Measurements from ENCODE around the gene BCCIP. TPM values are rescaled to one million over a fixed set of nuclear protein-coding genes. Genes with fewer than 3 reads are reported as not detected.

BCCIP gene
- polyA plus RNA-seq, 1 of the 3 experiments (the other 2 are of a cell fraction), result 28.0 TPM

DNA sequence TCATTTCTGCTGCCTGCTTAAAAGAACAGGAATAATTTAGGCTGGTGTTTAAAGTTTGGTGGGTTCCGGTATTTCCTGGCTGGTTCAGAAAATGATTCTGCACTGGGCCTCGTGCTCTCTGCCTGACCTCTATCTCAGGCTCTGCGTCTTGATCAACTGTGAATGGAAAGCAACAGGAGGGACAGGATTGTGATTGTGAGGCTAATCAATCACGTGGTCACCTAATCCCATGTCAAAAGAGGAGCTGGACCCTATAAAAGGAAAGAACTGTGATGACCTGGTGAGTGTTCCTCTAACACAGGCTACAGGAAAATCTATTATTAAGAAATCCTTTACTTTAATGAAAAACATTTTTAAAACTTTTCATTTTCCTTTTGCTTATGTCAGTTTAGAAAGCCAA lies 57.8 kb downstream of the BCCIP start, which contains the start of gene DHX32:
Gene DHX32 (minus strand): TSS at position 101 of the 400 bp plus-strand sequence. CDS start 468 bp downstream, outside the sequence.
- peaks cover 6% of the 10 kb centered on the region for H3K79me2 ChIP-seq (ENCODE audit: insufficient read depth)

DNA sequence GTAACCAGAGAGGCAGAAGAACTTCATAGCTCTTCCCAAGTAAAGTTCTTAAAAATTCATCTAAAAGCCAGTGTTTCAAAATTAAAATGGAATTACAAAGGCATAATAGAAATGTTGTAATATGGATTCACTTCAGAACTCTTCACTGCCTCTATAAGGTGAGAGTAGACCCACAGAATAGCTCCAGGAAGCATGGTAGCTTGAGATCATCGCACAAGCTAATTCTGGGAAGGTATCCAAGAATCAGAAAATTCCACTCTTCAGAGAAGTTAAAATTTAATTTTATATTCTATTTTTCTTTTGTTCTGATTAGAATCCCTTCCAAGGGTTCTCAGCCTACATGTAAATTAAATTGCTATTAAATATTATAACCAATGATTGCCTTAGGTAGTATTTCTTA lies 59.2 kb downstream of the BCCIP start:
- DNase-seq, result no peak
- Histone ChIP-seq H3K9me2 (no peaks in the 10 kb centered on the region), H3K4me3 (ENCODE audit: low read depth in 2 of 2, low read length in 1 of 2) (no peak overlapping the region), H3K9me3 (no peaks in the 10 kb centered on the region), H4K20me1 (ENCODE audit: insufficient read depth) (no peaks in the 10 kb centered on the region), H3K79me2 (ENCODE audit: insufficient read depth) (peaks cover 11% of the 10 kb centered on the region), H3K27ac (ENCODE audit: low read depth in 2 of 2, low read length in 1 of 2) (no peak overlapping the region; a peak in 1 of 4 replicates), H2AFZ (ENCODE audit: low read depth) (no peak overlapping the region), H3K36me3 (replicated peaks in 1 of 2; ENCODE audit: control insufficient read depth in 1 of 2, insufficient read depth in 2 of 2, low read length in 1 of 2) (peaks cover 12 to 25% of the 10 kb centered on the region in 2 experiments), H3K9ac (no peak overlapping the region), H3K27me3 (ENCODE audit: insufficient read depth) (no peaks in the 10 kb centered on the region), H3K4me2 (no peak overlapping the region), H3F3A (replicated peaks; ENCODE audit: insufficient read depth) (peaks cover 26% of the 10 kb centered on the region), H3K4me1 (ENCODE audit: control insufficient read depth in 1 of 2, insufficient read depth in 2 of 2, low read depth in 1 of 2, low read length in 1 of 2) (0 out of 4 replicates have a peak, but pooled peaks cover 0 to 5% of the 10 kb centered on the region in 2 experiments)
- ChIA-PET CTCF (interaction anchor here (1.0 to 3.5 kb wide), 3 partner anchors 13 to 504 kb away, joined by 4 to 19 read pairs (median 8); no protein-coding TSS in a partner anchor), POLR2A (no interaction called here)
- WGBS (ENCODE audit: low lambda C conversion rate), result 74% methylated on average over 1 of the region's 1 CpG
- no peak for TF ChIP-seq TAF1 (IDR thresholded peaks at IDR 0.05; ENCODE audit: borderline replicate concordance, low read depth, low read length)
- no peak for TF ChIP-seq FOXJ3 (CRISPR knock-in tag; IDR thresholded peaks at IDR 0.05)
- TF ChIP-seq NRF1 (IDR thresholded peaks at IDR 0.05; ENCODE audit: low read depth, low read length), result no peak
- no peak for TF ChIP-seq MEF2A (IDR thresholded peaks at IDR 0.05; ENCODE audit: borderline replicate concordance, low read depth)
- no peak for TF ChIP-seq SIN3A (IDR thresholded peaks at IDR 0.05; ENCODE audit: borderline replicate concordance, low read depth, low read length)

More for the DNA sequence above, 57.8 kb downstream of the BCCIP start, which contains the start of gene DHX32:
- TF ChIP-seq, protein P1, sequence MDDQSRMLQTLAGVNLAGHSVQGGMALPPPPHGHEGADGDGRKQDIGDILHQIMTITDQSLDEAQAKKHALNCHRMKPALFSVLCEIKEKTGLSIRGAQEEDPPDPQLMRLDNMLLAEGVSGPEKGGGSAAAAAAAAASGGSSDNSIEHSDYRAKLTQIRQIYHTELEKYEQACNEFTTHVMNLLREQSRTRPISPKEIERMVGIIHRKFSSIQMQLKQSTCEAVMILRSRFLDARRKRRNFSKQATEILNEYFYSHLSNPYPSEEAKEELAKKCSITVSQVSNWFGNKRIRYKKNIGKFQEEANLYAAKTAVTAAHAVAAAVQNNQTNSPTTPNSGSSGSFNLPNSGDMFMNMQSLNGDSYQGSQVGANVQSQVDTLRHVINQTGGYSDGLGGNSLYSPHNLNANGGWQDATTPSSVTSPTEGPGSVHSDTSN (IDR thresholded peaks at IDR 0.05), result no peak
- no peak for TF ChIP-seq POLR2AphosphoS5 (IDR thresholded peaks at IDR 0.05; ENCODE audit: low read depth, low read length)
- WGBS (ENCODE audit: low lambda C conversion rate), result 93% methylated on average over 4 of the region's 4 CpGs
- POLR2A ChIA-PET, result no interaction called here
- Histone ChIP-seq H3K27me3 (ENCODE audit: insufficient read depth) (no peaks in the 10 kb centered on the region), H3K36me3 (replicated peaks in 1 of 2; ENCODE audit: control insufficient read depth in 1 of 2, insufficient read depth in 2 of 2, low read length in 1 of 2) (peaks cover 19 to 39% of the 10 kb centered on the region in 2 experiments), H3K4me3 (ENCODE audit: low read depth in 2 of 2, low read length in 1 of 2) (no peak within 1 kb of the TSS), H3K9me2 (no peaks in the 10 kb centered on the region), H3K4me1 (ENCODE audit: control insufficient read depth in 1 of 2, insufficient read depth in 2 of 2, low read depth in 1 of 2, low read length in 1 of 2) (0 out of 4 replicates have a peak, but pooled peaks cover 0 to 5% of the 10 kb centered on the region in 2 experiments), H3K27ac (ENCODE audit: low read depth in 2 of 2, low read length in 1 of 2) (no peak within 1 kb of the TSS), H2AFZ (ENCODE audit: low read depth) (no peak within 1 kb of the TSS), H4K20me1 (ENCODE audit: insufficient read depth) (no peaks in the 10 kb centered on the region), H3F3A (replicated peaks; ENCODE audit: insufficient read depth) (peaks cover 26% of the 10 kb centered on the region), H3K9me3 (peaks cover 11% of the 10 kb centered on the region; the same call in 1 of the 2 replicates), H3K9ac (no peak within 1 kb of the TSS), H3K4me2 (no peak within 1 kb of the TSS)
- no peak for DNase-seq
- CTCF ChIA-PET, result interaction anchor here (3.5 kb wide), 1 partner anchor 12 kb away, joined by 19 read pairs; no protein-coding TSS in a partner anchor

DNA sequence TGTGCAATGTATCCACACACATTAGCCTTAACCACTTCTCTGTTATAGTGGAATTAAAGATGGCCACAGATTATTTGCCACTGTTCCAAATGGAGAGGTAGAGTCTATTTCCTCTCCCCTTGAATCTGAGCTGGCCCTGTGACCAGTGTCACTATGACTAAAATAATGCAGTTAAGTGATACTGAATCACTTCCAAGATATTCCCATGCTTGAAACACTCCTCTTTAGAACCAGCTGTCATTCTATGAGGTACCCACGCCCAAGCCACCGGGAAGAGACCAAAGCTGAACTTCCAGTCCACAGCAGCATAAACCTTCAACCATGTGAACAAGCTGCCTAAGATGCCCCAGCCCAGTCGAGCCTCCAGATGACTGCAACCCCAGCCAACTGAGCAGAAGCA lies 59.9 kb downstream of the BCCIP start:
- Histone ChIP-seq H3K27ac (ENCODE audit: low read depth in 2 of 2, low read length in 1 of 2) (no peak overlapping the region), H3K36me3 (replicated peaks in 1 of 2; ENCODE audit: control insufficient read depth in 1 of 2, insufficient read depth in 2 of 2, low read length in 1 of 2) (peaks cover 7 to 19% of the 10 kb centered on the region in 2 experiments), H3K79me2 (ENCODE audit: insufficient read depth) (peaks cover 10% of the 10 kb centered on the region), H3K4me3 (ENCODE audit: low read depth in 2 of 2, low read length in 1 of 2) (no peak overlapping the region), H3K9me3 (no peaks in the 10 kb centered on the region), H3F3A (replicated peaks; ENCODE audit: insufficient read depth) (peaks cover 26% of the 10 kb centered on the region), H3K27me3 (ENCODE audit: insufficient read depth) (no peaks in the 10 kb centered on the region), H3K9ac (no peak overlapping the region), H2AFZ (ENCODE audit: low read depth) (no peak overlapping the region), H3K4me1 (ENCODE audit: control insufficient read depth in 1 of 2, insufficient read depth in 2 of 2, low read depth in 1 of 2, low read length in 1 of 2) (0 out of 4 replicates have a peak, but pooled peaks cover 0 to 5% of the 10 kb centered on the region in 2 experiments), H3K9me2 (no peaks in the 10 kb centered on the region), H3K4me2 (no peak overlapping the region), H4K20me1 (ENCODE audit: insufficient read depth) (no peaks in the 10 kb centered on the region)
- ChIA-PET POLR2A (no interaction called here), CTCF (interaction anchor here (1.6 to 3.5 kb wide), 2 partner anchors 14 to 52 kb away, joined by 8 to 19 read pairs; no protein-coding TSS in a partner anchor)
- 100% methylated on average over 3 of the region's 3 CpGs for WGBS (ENCODE audit: low lambda C conversion rate)
- no peak for DNase-seq
- TF ChIP-seq TCF12 (IDR thresholded peaks at IDR 0.05) (no peak), RCOR1 (IDR thresholded peaks at IDR 0.05; ENCODE audit: low read length) (no peak), RXRA (IDR thresholded peaks at IDR 0.05; ENCODE audit: borderline replicate concordance, low read depth) (no peak), TEAD4 (IDR thresholded peaks at IDR 0.05; ENCODE audit: borderline replicate concordance, insufficient read depth) (no peak), SIN3A (IDR thresholded peaks at IDR 0.05; ENCODE audit: borderline replicate concordance, low read depth, low read length) (no peak), NRF1 (IDR thresholded peaks at IDR 0.05; ENCODE audit: low read depth, low read length) (no peak), FOXJ3 (CRISPR knock-in tag; IDR thresholded peaks at IDR 0.05) (no peak), YY1 (IDR thresholded peaks at IDR 0.05; ENCODE audit: low read depth) (no peak), POLR2AphosphoS5 (IDR thresholded peaks at IDR 0.05; ENCODE audit: low read depth, low read length) (no peak)
- TF ChIP-seq, protein P2, sequence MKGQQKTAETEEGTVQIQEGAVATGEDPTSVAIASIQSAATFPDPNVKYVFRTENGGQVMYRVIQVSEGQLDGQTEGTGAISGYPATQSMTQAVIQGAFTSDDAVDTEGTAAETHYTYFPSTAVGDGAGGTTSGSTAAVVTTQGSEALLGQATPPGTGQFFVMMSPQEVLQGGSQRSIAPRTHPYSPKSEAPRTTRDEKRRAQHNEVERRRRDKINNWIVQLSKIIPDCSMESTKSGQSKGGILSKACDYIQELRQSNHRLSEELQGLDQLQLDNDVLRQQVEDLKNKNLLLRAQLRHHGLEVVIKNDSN (IDR thresholded peaks at IDR 0.05; ENCODE audit: borderline replicate concordance, low read depth), result no peak
- TF ChIP-seq, protein P3, sequence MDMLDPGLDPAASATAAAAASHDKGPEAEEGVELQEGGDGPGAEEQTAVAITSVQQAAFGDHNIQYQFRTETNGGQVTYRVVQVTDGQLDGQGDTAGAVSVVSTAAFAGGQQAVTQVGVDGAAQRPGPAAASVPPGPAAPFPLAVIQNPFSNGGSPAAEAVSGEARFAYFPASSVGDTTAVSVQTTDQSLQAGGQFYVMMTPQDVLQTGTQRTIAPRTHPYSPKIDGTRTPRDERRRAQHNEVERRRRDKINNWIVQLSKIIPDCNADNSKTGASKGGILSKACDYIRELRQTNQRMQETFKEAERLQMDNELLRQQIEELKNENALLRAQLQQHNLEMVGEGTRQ (IDR thresholded peaks at IDR 0.05; ENCODE audit: borderline replicate concordance, low read depth, low read length), result no peak
